GM21723 (cell line): Measurements from ENCODE around the gene ATXN1L.
"Not testable (repeated sequence)": the region's sequence is repeated elsewhere in the genome, so short reads cannot be mapped to it uniquely, and the experiment has no call there.

Experiments used
- ATAC-seq: cut with Tn5 transposase; IDR thresholded peaks from one replicate; pipeline ENCODE4 v1.9.1; 2021; ENCODE audit warnings: mild to moderate bottlenecking, moderate library complexity; ENCODE audit not compliant: unreplicated experiment

The ATXN1L gene

DNA sequence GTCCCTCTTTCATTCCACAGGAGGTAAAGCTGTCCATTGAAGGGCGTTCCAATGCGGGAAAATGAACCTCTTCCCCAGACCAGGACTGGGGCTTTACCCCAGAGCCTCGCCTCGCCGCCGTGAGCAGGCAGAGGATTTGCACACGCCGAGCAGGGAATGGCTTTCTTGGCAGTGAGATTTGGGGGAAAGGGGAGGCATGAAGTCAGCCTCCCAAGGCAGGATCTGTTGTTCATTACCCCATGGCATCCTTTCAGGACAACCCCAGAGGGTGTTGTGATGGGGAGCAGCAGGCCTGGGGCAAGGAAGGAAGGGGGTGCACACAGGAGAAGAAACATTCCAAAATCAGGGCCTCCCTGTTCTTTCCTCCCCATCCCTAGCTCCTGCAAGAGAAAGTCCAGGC is 6.0 kb downstream of the ATXN1L start:
- ATAC-seq: no peak

- no peak for ATAC-seq
These were observed 6.4 kb downstream of the ATXN1L start for GRCh38 chr16:71852158-71852557.

- no peak for ATAC-seq
These were observed 6.8 kb downstream of the ATXN1L start for GRCh38 chr16:71852561-71852960.

DNA sequence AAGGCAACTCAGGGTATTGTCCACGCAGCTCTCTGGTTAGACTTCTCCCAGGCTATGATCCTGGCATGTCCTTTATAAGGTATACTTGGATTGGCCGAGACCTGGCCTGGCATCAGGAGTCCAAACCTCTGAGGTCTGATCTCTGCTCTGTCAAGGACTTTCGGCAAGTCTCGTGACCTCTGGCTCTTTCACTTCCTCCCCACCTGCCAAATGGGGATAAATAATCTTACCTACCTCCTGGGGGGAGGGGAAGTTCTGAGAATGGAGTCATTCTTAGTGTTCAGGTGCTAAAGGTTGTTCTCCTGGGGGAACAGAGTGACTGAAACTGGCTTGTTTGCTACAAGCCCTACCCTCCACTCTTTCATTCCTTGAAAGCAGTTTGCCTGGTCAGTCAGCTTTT is 7.6 kb downstream of the ATXN1L start:
- ATAC-seq: peak; percentile 62

DNA sequence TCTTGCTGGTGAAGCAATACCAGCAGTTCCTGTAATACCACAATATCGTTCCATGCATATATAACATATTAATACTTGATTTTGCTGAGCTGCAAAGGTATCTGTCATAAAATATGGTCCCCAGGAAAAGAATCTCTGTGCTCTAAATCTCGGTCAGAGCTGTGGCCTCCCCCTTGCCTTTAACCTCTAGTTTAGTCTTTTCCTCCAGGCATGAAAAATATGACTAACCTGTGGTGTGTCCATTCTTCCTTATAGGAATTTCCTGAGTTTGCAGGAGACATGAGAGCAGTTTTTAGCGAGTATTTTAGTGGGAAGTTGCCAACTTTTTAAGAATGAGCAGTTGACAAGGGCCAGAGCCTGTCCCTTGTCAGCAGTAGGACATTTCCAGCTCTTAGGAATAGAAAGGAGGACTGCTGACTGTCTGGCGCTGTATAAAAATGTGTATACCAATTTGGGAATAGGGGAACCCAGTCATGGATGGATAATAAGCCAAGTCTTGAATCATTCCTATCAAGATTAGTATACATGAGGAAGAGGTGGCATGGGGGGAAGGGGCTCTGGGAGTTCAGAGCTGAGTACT is 8.7 kb downstream of the ATXN1L start:
- no peak for ATAC-seq

DNA sequence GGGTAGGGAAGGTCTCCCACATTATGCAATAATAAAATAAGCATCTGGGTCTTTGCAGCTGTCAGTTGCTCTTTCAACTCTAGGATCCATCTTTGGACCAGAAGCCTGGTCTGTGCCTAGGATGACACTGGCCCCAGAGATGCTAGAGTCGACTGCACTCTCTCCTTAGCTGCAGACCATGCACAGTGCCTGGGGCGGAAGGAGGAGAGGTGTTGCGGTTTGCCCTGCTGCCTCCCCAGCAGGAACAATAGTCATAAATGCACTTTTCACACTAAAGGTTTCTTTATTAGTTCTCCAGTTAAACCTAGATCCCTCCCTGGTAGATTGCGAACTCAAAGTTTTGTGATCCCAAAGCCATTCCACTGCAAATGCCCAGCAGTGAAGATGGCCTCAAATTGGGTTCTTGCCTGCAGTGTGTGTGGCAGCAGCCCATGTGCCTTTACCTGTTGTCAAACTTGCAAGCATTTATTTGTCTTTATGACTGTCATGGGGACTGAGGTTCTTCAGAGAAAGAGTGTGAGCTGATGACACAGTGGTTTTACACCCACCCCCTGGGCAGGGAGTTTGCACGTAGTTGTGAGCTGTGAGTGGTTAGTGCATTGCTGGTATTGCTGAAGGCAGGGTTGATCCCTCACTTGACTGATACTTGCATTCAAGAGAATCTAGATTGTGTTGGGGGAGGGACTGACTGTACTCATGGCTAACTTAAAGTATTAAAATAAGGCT is 10.3 kb downstream of the ATXN1L start:
- no peak for ATAC-seq

- ATAC-seq: no peak
These were observed 14.2 kb downstream of the ATXN1L start for GRCh38 chr16:71859762-71860521.

- no peak for ATAC-seq
These were observed 18.2 kb downstream of the ATXN1L start for GRCh38 chr16:71863995-71864394.

GRCh38 chr16:71865173-71865863 is 19.5 kb downstream of the ATXN1L start:
- ATAC-seq: no peak

DNA sequence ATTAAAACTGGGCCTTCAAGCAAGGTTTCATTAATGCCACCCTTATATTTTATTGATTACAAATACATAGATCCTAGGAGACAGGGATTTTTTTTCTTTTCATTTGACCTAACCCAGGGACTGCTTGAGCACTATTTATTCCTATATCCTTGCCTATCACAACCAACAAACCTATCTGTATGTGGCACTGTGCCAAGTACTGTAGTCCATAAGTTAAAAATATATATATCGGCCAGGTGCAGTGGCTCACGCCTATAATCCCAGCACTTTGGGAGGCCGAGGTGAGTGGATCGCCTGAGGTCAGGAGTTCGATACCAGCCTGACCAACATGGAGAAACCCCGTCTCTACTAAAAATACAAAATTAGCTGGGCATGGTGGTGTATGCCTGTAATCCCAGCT is 21.4 kb downstream of the ATXN1L start:
- not testable (repeated sequence) for ATAC-seq

DNA sequence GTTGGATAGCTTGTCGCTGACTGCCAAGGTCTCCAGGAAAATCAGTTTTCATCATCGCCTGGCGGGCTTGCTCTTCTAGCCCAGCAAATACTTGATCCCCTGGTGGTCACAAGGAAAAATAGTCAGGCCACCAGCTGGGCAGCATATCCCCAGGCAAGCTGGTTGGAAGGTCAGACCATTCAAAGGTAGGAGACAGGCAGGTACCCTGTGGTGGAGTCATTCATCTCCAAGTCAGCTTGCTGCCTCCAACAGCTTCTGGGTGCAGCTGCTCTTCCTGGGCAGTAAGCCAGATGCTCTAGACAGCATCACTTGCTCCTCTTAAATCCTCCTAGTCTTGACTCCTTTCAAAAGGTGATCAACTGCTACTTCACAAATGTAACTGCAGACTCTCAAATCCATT is 22.2 kb downstream of the ATXN1L start:
- no peak for ATAC-seq

- ATAC-seq: no peak
These were observed 23.3 kb downstream of the ATXN1L start for GRCh38 chr16:71869089-71869488.

GRCh38 chr16:71870818-71871217 is 25.0 kb downstream of the ATXN1L start:
- ATAC-seq: no peak

DNA sequence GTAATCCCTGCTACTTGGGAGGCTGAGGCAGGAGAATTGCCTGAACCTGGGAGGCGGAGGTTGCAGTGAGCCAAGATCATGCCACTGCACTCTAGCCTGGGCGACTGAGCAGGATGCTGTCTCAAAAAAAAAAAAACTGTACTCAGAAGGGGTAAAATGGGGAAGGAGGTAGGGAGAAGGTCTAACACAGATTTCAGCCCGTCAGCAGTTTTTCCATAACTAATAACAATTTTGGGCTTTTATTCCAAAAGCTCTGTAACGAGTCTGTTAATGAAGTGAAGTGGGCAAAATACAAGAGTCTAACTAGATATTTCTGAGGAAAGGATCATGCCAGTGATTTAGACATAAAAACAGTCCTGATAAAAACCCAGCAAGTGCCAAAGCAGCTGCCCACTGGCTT is 27.4 kb downstream of the ATXN1L start:
- ATAC-seq: no peak

DNA sequence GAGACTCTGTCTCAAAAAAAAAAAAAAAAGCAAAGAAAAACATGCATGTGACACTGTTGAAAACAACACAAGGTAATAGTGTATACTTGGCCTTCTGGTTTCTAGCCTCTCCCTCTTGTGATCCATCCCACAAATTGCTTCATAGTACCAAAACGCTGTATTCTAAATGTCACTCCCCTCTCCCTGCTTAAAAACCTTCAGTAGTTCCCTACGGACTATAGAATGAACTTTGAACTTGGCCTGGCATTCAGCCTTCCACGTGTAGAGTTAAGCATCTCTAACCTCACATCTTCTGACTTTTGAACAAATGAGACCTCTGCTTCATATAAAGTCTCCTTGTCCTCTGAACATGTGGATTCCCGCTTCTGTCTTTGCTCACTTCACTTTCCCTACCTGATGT is 33.1 kb downstream of the ATXN1L start:
- ATAC-seq: no peak

- no peak for ATAC-seq
These were observed 34.4 kb downstream of the ATXN1L start for GRCh38 chr16:71880176-71880575.

DNA sequence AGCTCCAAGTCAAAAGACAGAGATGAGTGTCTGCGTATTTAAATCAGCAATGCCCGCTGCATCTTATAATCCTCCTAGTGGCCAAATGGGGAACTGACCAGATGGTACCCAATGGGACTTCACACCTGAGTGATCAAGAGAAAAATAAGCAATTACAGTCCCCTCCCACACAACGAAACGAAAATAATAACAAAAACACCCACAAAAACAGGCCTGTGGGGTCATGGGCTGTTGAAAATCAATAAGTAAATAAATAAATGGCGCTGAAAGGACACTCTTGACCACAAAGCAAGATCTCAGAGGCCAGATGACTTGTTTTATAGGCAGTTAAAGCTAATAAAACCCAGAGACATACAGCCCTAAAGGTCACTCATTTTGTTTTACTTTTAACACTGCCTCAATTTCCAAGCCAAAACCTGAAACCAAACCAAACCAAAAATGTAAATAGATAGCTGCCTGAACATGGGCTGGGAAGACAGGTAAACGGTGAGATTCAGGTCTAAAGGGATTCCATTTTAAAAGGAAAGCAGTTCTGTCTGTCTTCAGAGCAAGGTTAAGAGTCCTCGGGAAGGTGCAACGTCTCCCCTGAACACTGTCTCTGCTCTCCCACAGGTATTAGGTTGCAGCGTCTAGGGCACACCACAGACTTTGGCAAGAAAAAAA is 36.9 kb downstream of the ATXN1L start:
- peak; percentile 48 for ATAC-seq

GRCh38 chr16:71883168-71883848 is 37.5 kb downstream of the ATXN1L start:
- peak; percentile 59 for ATAC-seq

GRCh38 chr16:71883849-71884638 is 38.3 kb downstream of the ATXN1L start, which contains the start of gene ZNF821:
TSS of gene ZNF821 (minus strand) at chr16:71884182. CDS start at chr16:71879946, 4,236 bp downstream.
- ATAC-seq: peak; percentile 61
